GM23248 (cell line): Measurements from ENCODE around the gene CEP112.

Source experiments
- EZH2 ChIP-seq: fragments of 200-600 bp; sonication (generic); IDR thresholded peaks from 2 replicates; pipeline ENCODE4 v1.6.1; 2018; ENCODE audit warnings: antibody characterized with exemption, mild to moderate bottlenecking; ENCODE audit not compliant: insufficient read depth, poor library complexity, severe bottlenecking
- EZH2phosphoT487 ChIP-seq: fragments of 200-600 bp; sonication (generic); IDR thresholded peaks from 2 replicates; pipeline ENCODE4 v1.6.1; 2018; ENCODE audit warnings: antibody characterized with exemption, moderate library complexity, mild to moderate bottlenecking, low read depth; ENCODE audit not compliant: insufficient read depth

DNA sequence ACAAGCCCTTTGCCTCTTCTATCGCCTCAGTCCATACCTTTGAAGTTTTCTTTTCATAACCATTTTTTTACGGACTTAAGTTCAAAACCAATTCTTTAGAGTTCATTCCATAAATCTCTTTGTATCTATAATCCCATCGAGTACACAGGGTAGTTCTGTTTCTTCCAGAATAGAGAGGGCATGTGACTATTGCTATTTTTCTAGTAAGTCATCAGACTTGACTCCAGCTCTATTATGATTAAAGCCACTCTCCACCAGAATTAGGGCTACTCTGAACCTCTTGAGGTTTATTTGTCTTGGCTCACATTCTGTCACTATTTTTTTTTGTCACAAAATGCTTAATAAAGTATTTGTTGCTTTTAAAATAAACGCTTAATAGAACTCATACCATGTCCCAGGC lies 438.6 kb downstream of the CEP112 start:
- TF ChIP-seq EZH2phosphoT487 (no peak), EZH2 (no peak)
